NCI-H2081 (cell line): ENCODE results near the gene KCNN1.
"Not testable (repeated sequence)": the region's sequence is repeated elsewhere in the genome, so short reads cannot be mapped to it uniquely, and the experiment has no call there.

ENCODE experiments used
- DNase-seq, 2 experiments: peaks; one replicate each; lab custom pipeline; 2025; lab: John Stamatoyannopoulos, UW

KCNN1 gene

GRCh38 chr19:18031401-18031800 lies 64.5 kb downstream of the KCNN1 start:
- not testable (repeated sequence) for DNase-seq

- DNase-seq = not testable (repeated sequence)
These were observed 65.2 kb downstream of the KCNN1 start for GRCh38 chr19:18032102-18032501.

GRCh38 chr19:18041054-18041453 lies 74.1 kb downstream of the KCNN1 start:
- DNase-seq = no peak

- no peak for DNase-seq
These were observed 76.8 kb downstream of the KCNN1 start for GRCh38 chr19:18043676-18044075.

GRCh38 chr19:18044825-18045304 lies 78.0 kb downstream of the KCNN1 start:
- DNase-seq = peak in 1 of 2 experiments; percentile 14

- no peak for DNase-seq
These were observed 78.6 kb downstream of the KCNN1 start for GRCh38 chr19:18045307-18046050.

GRCh38 chr19:18046059-18046718 lies 79.3 kb downstream of the KCNN1 start:
- no peak for DNase-seq

- no peak for DNase-seq
These were observed 82.5 kb downstream of the KCNN1 start for GRCh38 chr19:18049385-18049784.
